Left lobe of liver (tissue), 2 donors: ENCODE results near the gene SKIDA1. TPM values are rescaled to one million over a fixed set of nuclear protein-coding genes. Genes with fewer than 3 reads are reported as not detected.
A peak's percentile ranks its signal among the peaks of the same experiment; 100 is the strongest.

Experiments
- ATAC-seq: fragments of 200-7000 bp; cut with Tn5 transposase; one replicate; pipeline ENCODE4 v1.9.1; 2020; ENCODE audit warnings: mild to moderate bottlenecking, moderate library complexity
- DNase-seq: peaks from one replicate; pipeline ENCODE4 v3.0.0-alpha.2; 2020; ENCODE audit warnings: low spot score
- total RNA-seq: library from RNA; stranded (reverse); gene quantifications from one replicate; pipeline ENCODE4 v1.2.1, GENCODE V29; 2021
- donor health status: DM: no; HTN: no; CAD: no; lungs with moderate emphysema.
- donor health status: DM: no; HTN: yes; CAD: no.

Gene SKIDA1
- total RNA-seq, 1 donor from 2014 or later = 3.4 TPM

GRCh38 chr10:21517134-21518031 lies 8.1 kb downstream of the SKIDA1 start:
- ATAC-seq (peak; percentile 76), DNase-seq (peak; percentile 82)

GRCh38 chr10:21516242-21517131 lies 9.0 kb downstream of the SKIDA1 start:
- peak; percentile 69 for DNase-seq
- ATAC-seq = peak; percentile 53

- ATAC-seq (no peak), DNase-seq (no peak)
These were observed 9.9 kb downstream of the SKIDA1 start for GRCh38 chr10:21515361-21516241.

GRCh38 chr10:21514818-21515351 lies 10.6 kb downstream of the SKIDA1 start:
- DNase-seq (no peak), ATAC-seq (no peak)

GRCh38 chr10:21514129-21514817 lies 11.2 kb downstream of the SKIDA1 start:
- DNase-seq (no peak), ATAC-seq (no peak)

- DNase-seq = no peak
- no peak for ATAC-seq
These were observed 12.1 kb downstream of the SKIDA1 start for GRCh38 chr10:21513405-21513788.

GRCh38 chr10:21512573-21513404 lies 12.7 kb downstream of the SKIDA1 start:
- DNase-seq (no peak), ATAC-seq (no peak)

GRCh38 chr10:21511946-21512572 lies 13.4 kb downstream of the SKIDA1 start:
- DNase-seq = no peak
- ATAC-seq = no peak

- DNase-seq = no peak
- no peak for ATAC-seq
These were observed 14.3 kb downstream of the SKIDA1 start for GRCh38 chr10:21511095-21511570.

GRCh38 chr10:21510241-21511094 lies 15.0 kb downstream of the SKIDA1 start:
- DNase-seq (peak; percentile 79), ATAC-seq (peak; percentile 64)

GRCh38 chr10:21509341-21510240 lies 15.9 kb downstream of the SKIDA1 start:
- DNase-seq (peak; percentile 77), ATAC-seq (peak; percentile 69)

- ATAC-seq (no peak), DNase-seq (no peak)
These were observed 16.7 kb downstream of the SKIDA1 start for GRCh38 chr10:21508706-21509331.

- no peak for DNase-seq
- no peak for ATAC-seq
These were observed 18.3 kb downstream of the SKIDA1 start for GRCh38 chr10:21507150-21507549.

- ATAC-seq = no peak
These were observed 19.1 kb downstream of the SKIDA1 start for GRCh38 chr10:21506351-21506750.

GRCh38 chr10:21505711-21506278 lies 19.7 kb downstream of the SKIDA1 start:
- DNase-seq (peak; percentile 68), ATAC-seq (peak; percentile 60)

More at GRCh38 chr10:21506351-21506750, 19.1 kb downstream of the SKIDA1 start:
- DNase-seq = no peak
